GM18520 (cell line): ENCODE results near the gene FAM72C.
"Not testable (repeated sequence)": the region's sequence is repeated elsewhere in the genome, so short reads cannot be mapped to it uniquely, and the experiment has no call there.

Experiments
- ATAC-seq: cut with Tn5 transposase; IDR thresholded peaks from one replicate; pipeline ENCODE4 v1.9.1; 2021; ENCODE audit not compliant: unreplicated experiment

Gene FAM72C

GRCh38 chr1:143984721-143985473 is 13.1 kb upstream of the FAM72C start:
- ATAC-seq = not testable (repeated sequence)

GRCh38 chr1:143974416-143974815 is 2.6 kb upstream of the FAM72C start:
- not testable (repeated sequence) for ATAC-seq

- not testable (repeated sequence) for ATAC-seq
Measured at GRCh38 chr1:143973876-143974414, 2.2 kb upstream of the FAM72C start.

- ATAC-seq = peak; percentile 3
Measured at GRCh38 chr1:143972753-143973326, 1.1 kb upstream of the FAM72C start.

- not testable (repeated sequence) for ATAC-seq
Measured at GRCh38 chr1:143965860-143966259, 5.9 kb downstream of the FAM72C start.

- not testable (repeated sequence) for ATAC-seq
Measured at GRCh38 chr1:143964294-143964693, 7.5 kb downstream of the FAM72C start.

GRCh38 chr1:143955930-143956329 is 15.9 kb downstream of the FAM72C start:
- ATAC-seq = not testable (repeated sequence)

- ATAC-seq = not testable (repeated sequence)
Measured at GRCh38 chr1:143952913-143953312, 18.9 kb downstream of the FAM72C start.

GRCh38 chr1:143951485-143952391 is 20.0 kb downstream of the FAM72C start:
- not testable (repeated sequence) for ATAC-seq

- not testable (repeated sequence) for ATAC-seq
Measured at GRCh38 chr1:143947749-143948148, 24.0 kb downstream of the FAM72C start.

- not testable (repeated sequence) for ATAC-seq
Measured at GRCh38 chr1:143945253-143945652, 26.5 kb downstream of the FAM72C start.

- not testable (repeated sequence) for ATAC-seq
Measured at GRCh38 chr1:143944576-143945240, 27.1 kb downstream of the FAM72C start.

GRCh38 chr1:143943319-143943978 is 28.3 kb downstream of the FAM72C start:
- not testable (repeated sequence) for ATAC-seq

GRCh38 chr1:143942238-143942860 is 29.4 kb downstream of the FAM72C start:
- ATAC-seq = not testable (repeated sequence)

GRCh38 chr1:143939666-143940065 is 32.1 kb downstream of the FAM72C start:
- not testable (repeated sequence) for ATAC-seq

- ATAC-seq = not testable (repeated sequence)
Measured at GRCh38 chr1:143938922-143939321, 32.9 kb downstream of the FAM72C start.

- ATAC-seq = not testable (repeated sequence)
Measured at GRCh38 chr1:143936457-143937115, 35.2 kb downstream of the FAM72C start.

GRCh38 chr1:143919127-143919526 is 52.7 kb downstream of the FAM72C start:
- not testable (repeated sequence) for ATAC-seq

- ATAC-seq = not testable (repeated sequence)
Measured at GRCh38 chr1:143918552-143918951, 53.2 kb downstream of the FAM72C start.
